Tibial nerve (tissue), 4 donors: Measurements from ENCODE around the gene TBL1X. TPM values are rescaled to one million over a fixed set of nuclear protein-coding genes. Genes with fewer than 3 reads are reported as not detected.

Source experiments
- DNase-seq, 2 donors: peaks; one replicate each; pipeline ENCODE4 v3.0.0-alpha.2; 2019; ENCODE audit warnings: low spot score in 2 of 2
- H3K27ac ChIP-seq, 4 donors: fragments of 200-600 bp; sonication (generic) in 3 of 4; one replicate each; pipeline ENCODE4 v1.5.1; 2017 to 2019; ENCODE audit warnings: mild to moderate bottlenecking in 1 of 4
- H3K27me3 ChIP-seq, 2 donors: fragments of 200-600 bp; sonication (generic) in 1 of 2; one replicate each; pipeline versions ENCODE4 v1.5.1 to v1.6.0; 2017 to 2019
- H3K36me3 ChIP-seq, 3 donors: fragments of 200-600 bp; sonication (generic); one replicate each; pipeline ENCODE4 v1.5.1; 2018 to 2019
- H3K4me1 ChIP-seq, 4 donors: fragments of 200-600 bp; sonication (generic) in 3 of 4; one replicate each; pipeline ENCODE4 v1.5.1; 2017 to 2019
- H3K4me3 ChIP-seq, 4 donors: fragments of 200-600 bp; sonication (generic) in 3 of 4; one replicate each; pipeline ENCODE4 v1.5.1; 2017 to 2019; ENCODE audit warnings: mild to moderate bottlenecking in 1 of 4, moderate library complexity in 1 of 4
- H3K9me3 ChIP-seq, 4 donors: fragments of 200-600 bp; sonication (generic) in 3 of 4; one replicate each; pipeline ENCODE4 v1.5.1; 2017 to 2019
- CTCF ChIP-seq, 5 experiments: fragments of 200-600 bp in 3 of 5; fragments of 450-650 bp in 2 of 5; sonication (generic) in 3 of 5; IDR thresholded peaks; one replicate each; pipeline ENCODE4 v1.5.1; 2016 to 2019; ENCODE audit warnings: antibody characterized with exemption in 5 of 5, mild to moderate bottlenecking in 3 of 5, moderate library complexity in 2 of 5
- EP300 ChIP-seq, 2 donors: sonication (generic); formaldehyde crosslinking; IDR thresholded peaks; one replicate each; pipeline ENCODE4 v1.6.1; 2017; ENCODE audit warnings: antibody characterized with exemption in 2 of 2, mild to moderate bottlenecking in 1 of 2
- POLR2A ChIP-seq, 2 donors: fragments of 450-650 bp; IDR thresholded peaks; one replicate each; pipeline ENCODE4 v1.6.1; 2017; ENCODE audit warnings: antibody characterized with exemption in 2 of 2, mild to moderate bottlenecking in 2 of 2, moderate library complexity in 2 of 2
- WGBS, 2 donors: methylation state at CpG; one replicate each; pipeline ENCODE4 v1.1.5; 2018; 5-methylcytosine and 5-hydroxymethylcytosine counted together
- total RNA-seq, 4 donors: library from RNA; depleted of rRNA; stranded (reverse); fragments of >200 nt; gene quantifications; one replicate each; pipeline ENCODE4 v1.1.0, GENCODE V29; 2016

Gene TBL1X
- total RNA-seq, 4 donors from 2014 or later, result 12.2 to 25.2 (median 19.5) TPM

- TF ChIP-seq CTCF (IDR thresholded peaks at IDR 0.05), result no peak
- no peak for TF ChIP-seq POLR2A (IDR thresholded peaks at IDR 0.05)
- TF ChIP-seq EP300 (IDR thresholded peaks at IDR 0.05), result peak in 1 of 2 donors; percentile 41
- DNase-seq, result peak; percentile 18 to 25
- no peaks in the 10 kb centered on the region for H3K9me3 ChIP-seq
- no peak overlapping the region for H3K4me3 ChIP-seq
- H3K36me3 ChIP-seq, result no peaks in the 10 kb centered on the region
- H3K27ac ChIP-seq, result peak overlapping the region in 3 of 4 donors; percentile 7 to 79 (median 75)
- H3K27me3 ChIP-seq, result no peaks in the 10 kb centered on the region
- H3K4me1 ChIP-seq, result no peaks in the 10 kb centered on the region
- 47 to 72% methylated on average over 15 to 17 of the region's 17 CpGs for WGBS, 2 donors
Observed at GRCh38 chrX:9604111-9604907, 139.5 kb downstream of the TBL1X start.

DNA sequence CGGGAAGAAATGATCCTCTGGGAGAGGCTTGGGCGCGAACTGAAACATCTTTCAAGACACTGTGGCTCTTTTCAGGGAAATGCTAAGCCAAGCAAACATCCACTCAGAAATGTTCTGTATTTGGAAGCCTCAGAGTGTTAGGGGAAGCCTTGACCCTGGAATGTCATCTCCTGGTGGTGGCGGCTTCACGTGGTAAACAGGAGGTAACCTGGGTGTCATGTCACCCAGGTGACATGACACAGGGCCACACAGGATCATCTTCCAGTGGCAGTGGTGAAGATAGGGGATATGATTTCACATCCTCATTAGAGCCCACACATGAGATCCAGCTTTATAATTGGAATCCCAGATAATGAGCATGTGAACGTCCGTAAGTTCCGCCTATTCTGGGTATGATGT, 140.0 kb downstream of the TBL1X start:
- Histone ChIP-seq H3K9me3 (no peaks in the 10 kb centered on the region), H3K27me3 (no peaks in the 10 kb centered on the region), H3K36me3 (no peaks in the 10 kb centered on the region), H3K4me3 (no peak overlapping the region), H3K4me1 (no peaks in the 10 kb centered on the region), H3K27ac (peak overlapping the region in 3 of 4 donors; percentile 19 to 79 (median 75))
- no peak for TF ChIP-seq POLR2A (IDR thresholded peaks at IDR 0.05)
- no peak for TF ChIP-seq EP300 (IDR thresholded peaks at IDR 0.05)
- no peak for TF ChIP-seq CTCF (IDR thresholded peaks at IDR 0.05)
- DNase-seq, result no peak
- 10 to 66% methylated on average over 6 to 8 of the region's 8 CpGs for WGBS, 2 donors

GRCh38 chrX:9605484-9605883, 140.6 kb downstream of the TBL1X start:
- H3K27ac ChIP-seq, result peak overlapping the region in 2 of 4 donors; percentile 75 to 79

DNA sequence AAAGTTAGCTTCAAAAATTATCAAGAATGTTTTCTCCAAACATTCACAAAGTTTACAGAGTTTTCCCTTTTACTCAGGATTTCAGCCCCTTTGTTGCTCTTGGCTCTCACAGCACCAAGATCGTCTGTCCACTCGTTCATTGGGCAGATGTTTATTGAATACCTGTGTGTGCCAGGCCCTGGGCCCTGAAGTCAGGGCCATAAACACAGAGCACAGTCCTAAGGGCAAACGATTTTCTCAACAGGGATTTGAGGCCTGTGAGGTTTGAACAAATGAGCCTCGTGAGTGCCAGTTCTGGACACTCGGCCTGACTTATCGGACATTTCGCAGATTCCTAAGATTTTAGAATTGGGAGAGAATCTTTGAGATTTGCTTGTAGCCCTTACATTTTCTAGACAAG, 142.1 kb downstream of the TBL1X start:
- no peak for TF ChIP-seq CTCF (IDR thresholded peaks at IDR 0.05)
- no peak for TF ChIP-seq POLR2A (IDR thresholded peaks at IDR 0.05)
- no peak for TF ChIP-seq EP300 (IDR thresholded peaks at IDR 0.05)
- WGBS, 2 donors, result 61 to 81% methylated on average over 6 to 7 of the region's 7 CpGs
- Histone ChIP-seq H3K27me3 (no peaks in the 10 kb centered on the region), H3K4me1 (peaks cover 0 to 8% (median 0%) of the 10 kb centered on the region in 4 donors), H3K9me3 (no peaks in the 10 kb centered on the region), H3K27ac (peak overlapping the region in 1 of 4 donors; percentile 17), H3K4me3 (no peak overlapping the region), H3K36me3 (no peaks in the 10 kb centered on the region)
- no peak for DNase-seq

More at GRCh38 chrX:9605484-9605883, 140.6 kb downstream of the TBL1X start:
- no peak for DNase-seq
- H3K4me3 ChIP-seq, result no peak overlapping the region
- no peaks in the 10 kb centered on the region for H3K9me3 ChIP-seq
- no peaks in the 10 kb centered on the region for H3K4me1 ChIP-seq
- H3K27me3 ChIP-seq, result no peaks in the 10 kb centered on the region
- no peaks in the 10 kb centered on the region for H3K36me3 ChIP-seq
- TF ChIP-seq CTCF (IDR thresholded peaks at IDR 0.05), result no peak
- no peak for TF ChIP-seq EP300 (IDR thresholded peaks at IDR 0.05)
- no peak for TF ChIP-seq POLR2A (IDR thresholded peaks at IDR 0.05)

- Histone ChIP-seq H3K4me1 (peaks cover 0 to 8% (median 0%) of the 10 kb centered on the region in 4 donors), H3K27ac (no peak overlapping the region), H3K27me3 (no peaks in the 10 kb centered on the region), H3K4me3 (no peak overlapping the region), H3K36me3 (no peaks in the 10 kb centered on the region), H3K9me3 (no peaks in the 10 kb centered on the region)
- WGBS, 2 donors, result 89 to 92% methylated on average over 7 of the region's 7 CpGs
- DNase-seq, result no peak
- TF ChIP-seq CTCF (IDR thresholded peaks at IDR 0.05) (no peak), POLR2A (IDR thresholded peaks at IDR 0.05) (no peak), EP300 (IDR thresholded peaks at IDR 0.05) (no peak)
Observed at GRCh38 chrX:9609499-9609898, 144.6 kb downstream of the TBL1X start.
